GM23338 (cell line): ENCODE data around the gene SNCA. TPM values are rescaled to one million over a fixed set of nuclear protein-coding genes. Genes with fewer than 3 reads are reported as not detected.
A peak's percentile ranks its signal among the peaks of the same experiment; 100 is the strongest.

Experiments
- ATAC-seq: fragments of 200-7000 bp; cut with Tn5 transposase; 3 replicates; pipeline ENCODE4 v1.9.1; 2020
- DNase-seq: peaks from one replicate; pipeline ENCODE4 v3.0.0-alpha.2; 2015; ENCODE audit warnings: low spot score
- H2AFZ ChIP-seq: fragments of 200-600 bp; sonication (generic); 2 replicates; pipeline ENCODE4 v1.8.0; 2016; ENCODE audit warnings: antibody characterized with exemption, mild to moderate bottlenecking, moderate library complexity
- H3F3A ChIP-seq: fragments of 200-600 bp; sonication (generic); replicated peaks from 2 replicates; pipeline ENCODE4 v1.8.0; 2017; ENCODE audit warnings: antibody characterized with exemption, mixed run types, low read depth
- H3K27ac ChIP-seq: fragments of 200-600 bp; sonication (generic); 2 replicates; pipeline ENCODE4 v1.6.1; 2016; ENCODE audit warnings: low read depth
- H3K27me3 ChIP-seq: fragments of 200-600 bp; sonication (generic); 2 replicates; pipeline ENCODE4 v1.8.0; 2016; ENCODE audit warnings: mild to moderate bottlenecking, mixed run types, moderate library complexity; ENCODE audit not compliant: insufficient read depth
- H3K36me3 ChIP-seq: fragments of 200-600 bp; sonication (generic); 2 replicates; pipeline ENCODE4 v1.8.0; 2016; ENCODE audit warnings: mild to moderate bottlenecking; ENCODE audit not compliant: insufficient read depth
- H3K4me1 ChIP-seq: fragments of 200-600 bp; sonication (generic); 2 replicates; pipeline ENCODE4 v1.8.0; 2016; ENCODE audit warnings: mild to moderate bottlenecking, moderate library complexity; ENCODE audit not compliant: insufficient read depth
- H3K4me2 ChIP-seq: fragments of 200-600 bp; sonication (generic); 2 replicates; pipeline ENCODE4 v1.7.1; 2017; ENCODE audit warnings: mixed run types
- H3K4me3 ChIP-seq: fragments of 200-600 bp; sonication (generic); 2 replicates; pipeline ENCODE4 v1.6.1; 2016; ENCODE audit warnings: mixed run types
- H3K79me2 ChIP-seq: fragments of 200-600 bp; sonication (generic); replicated peaks from 2 replicates; pipeline ENCODE4 v1.8.0; 2017; ENCODE audit warnings: mild to moderate bottlenecking; ENCODE audit not compliant: insufficient read depth
- H3K9me2 ChIP-seq: fragments of 200-600 bp; sonication (generic); 2 replicates; pipeline ENCODE4 v1.8.0; 2017; ENCODE audit not compliant: insufficient read depth
- H4K20me1 ChIP-seq: fragments of 200-600 bp; sonication (generic); replicated peaks from 2 replicates; pipeline ENCODE4 v1.8.0; 2017; ENCODE audit warnings: mild to moderate bottlenecking; ENCODE audit not compliant: insufficient read depth
- H3K27ac Mint-ChIP-seq: 2 replicates; pipeline ENCODE4 v1.8.0; 2020; ENCODE audit warnings: inconsistent platforms, mild to moderate bottlenecking, moderate library complexity, mixed read lengths
- H3K27me3 Mint-ChIP-seq: 3 replicates; pipeline ENCODE4 v1.8.0; 2022; ENCODE audit warnings: low read depth, mild to moderate bottlenecking, moderate library complexity, mixed read lengths, inconsistent platforms; ENCODE audit not compliant: insufficient read depth, poor library complexity
- H3K36me3 Mint-ChIP-seq: 3 replicates; pipeline ENCODE4 v1.8.0; 2021; ENCODE audit warnings: low read depth, mild to moderate bottlenecking, inconsistent platforms, moderate library complexity, mixed read lengths
- H3K4me1 Mint-ChIP-seq: 3 replicates; pipeline ENCODE4 v1.8.0; 2020; ENCODE audit warnings: mild to moderate bottlenecking, inconsistent platforms, mixed read lengths
- H3K4me3 Mint-ChIP-seq: 3 replicates; pipeline ENCODE4 v1.8.0; 2021; ENCODE audit warnings: moderate library complexity, mild to moderate bottlenecking, inconsistent platforms, mixed read lengths
- H3K9me3 Mint-ChIP-seq: 3 replicates; pipeline ENCODE4 v1.8.0; 2020; ENCODE audit warnings: moderate library complexity, mild to moderate bottlenecking, inconsistent platforms, mixed read lengths
- CREB1 ChIP-seq: fragments of 250-450 bp; sonication (Bioruptor Pico); IDR thresholded peaks from 2 replicates; pipeline ENCODE4 v1.5.0; 2020; ENCODE audit warnings: low read depth, mild to moderate bottlenecking, moderate library complexity
- EZH2 ChIP-seq: fragments of 200-600 bp; sonication (generic); IDR thresholded peaks from one replicate; pipeline ENCODE4 v1.8.0; 2017; ENCODE audit warnings: antibody characterized with exemption, mild to moderate bottlenecking, low read depth; ENCODE audit not compliant: unreplicated experiment
- EZH2phosphoT487 ChIP-seq: fragments of 200-600 bp; sonication (generic); IDR thresholded peaks from one replicate; pipeline ENCODE4 v1.8.1; 2018; ENCODE audit warnings: antibody characterized with exemption; ENCODE audit not compliant: unreplicated experiment
- JUNB ChIP-seq: IDR thresholded peaks from one replicate; pipeline ENCODE4 v1.6.1; 2016; ENCODE audit warnings: antibody characterized with exemption; ENCODE audit not compliant: unreplicated experiment
- NANOG ChIP-seq: IDR thresholded peaks from 2 replicates; pipeline ENCODE4 v1.6.1; 2016; ENCODE audit warnings: antibody characterized with exemption, borderline replicate concordance
- POLR2AphosphoS5 ChIP-seq: IDR thresholded peaks from 2 replicates; pipeline ENCODE4 v1.6.1; 2016; ENCODE audit warnings: antibody characterized with exemption, low read depth
- REST ChIP-seq: IDR thresholded peaks from one replicate; pipeline ENCODE4 v1.6.1; 2018; ENCODE audit warnings: antibody characterized with exemption; ENCODE audit not compliant: unreplicated experiment
- STAT1 ChIP-seq: IDR thresholded peaks from one replicate; pipeline ENCODE4 v1.6.1; 2016; ENCODE audit warnings: antibody characterized with exemption; ENCODE audit not compliant: unreplicated experiment
- ZNF114 ChIP-seq: fragments of 250-450 bp; sonication (Bioruptor Pico); IDR thresholded peaks from 2 replicates; pipeline ENCODE4 v1.5.0; 2020; ENCODE audit warnings: mild to moderate bottlenecking, moderate library complexity
- ZNF331 ChIP-seq: fragments of 250-450 bp; sonication (Bioruptor Pico); IDR thresholded peaks from 2 replicates; pipeline ENCODE4 v1.5.0; 2020; ENCODE audit warnings: low read depth, mild to moderate bottlenecking, moderate library complexity
- polyA plus RNA-seq: library from polyadenylated mRNA; unstranded; fragments of >200 nt; fragmentation: Nextera tagmentation; extraction: Ambion mirVana; gene quantifications from 2 replicates; pipeline ENCODE4 v1.2.1, GENCODE V29; 2016
- total RNA-seq: library from RNA; depleted of rRNA; stranded (reverse); fragments of >200 nt; shearing (Covaris generic); gene quantifications from 2 replicates; pipeline ENCODE4 v1.2.3, GENCODE V29; 2014
- TF ChIP-seq, protein P1 (sequence below): fragments of 250-450 bp; sonication (Bioruptor Pico); IDR thresholded peaks from 2 replicates; pipeline ENCODE4 v1.5.0; 2020; ENCODE audit warnings: mild to moderate bottlenecking, moderate library complexity
- TF ChIP-seq, protein P2 (sequence below): IDR thresholded peaks from 2 replicates; pipeline ENCODE4 v1.6.1; 2016; ENCODE audit warnings: antibody characterized with exemption
- TF ChIP-seq, protein P3 (sequence below), 2 experiments: fragments of 200-600 bp in 1 of 2; sonication (generic) in 1 of 2; conservative IDR thresholded peaks; 2 replicates each; pipeline versions ENCODE4 v1.5.1 to v1.6.1; 2016 to 2017; ENCODE audit warnings: antibody characterized with exemption in 2 of 2, low read depth in 2 of 2, mild to moderate bottlenecking in 2 of 2, moderate library complexity in 1 of 2

SNCA gene
- total and polyA plus RNA-seq, 2 experiments from 2014 or later, result 15.6 to 31.1 TPM

GRCh38 chr4:89797117-89797516 lies 39.8 kb downstream of the SNCA start:
- H3K79me2 ChIP-seq, result no peaks in the 10 kb centered on the region
- H3K4me3 ChIP-seq, result no peak overlapping the region
- no peaks in the 10 kb centered on the region for H3K36me3 ChIP-seq
- no peaks in the 10 kb centered on the region for H3K27me3 ChIP-seq
- H3K4me1 ChIP-seq, result no peaks in the 10 kb centered on the region
- ATAC-seq, result no peak
- H3K27ac ChIP-seq, result no peak overlapping the region
- H3F3A ChIP-seq, result no peaks in the 10 kb centered on the region
- H3K27me3 Mint-ChIP-seq, result no peaks in the 10 kb centered on the region
- H3K9me3 Mint-ChIP-seq, result no peaks in the 10 kb centered on the region
- H3K9me2 ChIP-seq, result no peaks in the 10 kb centered on the region
- no peaks in the 10 kb centered on the region for H4K20me1 ChIP-seq
- no peaks in the 10 kb centered on the region for H3K4me1 Mint-ChIP-seq
- no peak overlapping the region for H2AFZ ChIP-seq
- TF ChIP-seq, protein P1, sequence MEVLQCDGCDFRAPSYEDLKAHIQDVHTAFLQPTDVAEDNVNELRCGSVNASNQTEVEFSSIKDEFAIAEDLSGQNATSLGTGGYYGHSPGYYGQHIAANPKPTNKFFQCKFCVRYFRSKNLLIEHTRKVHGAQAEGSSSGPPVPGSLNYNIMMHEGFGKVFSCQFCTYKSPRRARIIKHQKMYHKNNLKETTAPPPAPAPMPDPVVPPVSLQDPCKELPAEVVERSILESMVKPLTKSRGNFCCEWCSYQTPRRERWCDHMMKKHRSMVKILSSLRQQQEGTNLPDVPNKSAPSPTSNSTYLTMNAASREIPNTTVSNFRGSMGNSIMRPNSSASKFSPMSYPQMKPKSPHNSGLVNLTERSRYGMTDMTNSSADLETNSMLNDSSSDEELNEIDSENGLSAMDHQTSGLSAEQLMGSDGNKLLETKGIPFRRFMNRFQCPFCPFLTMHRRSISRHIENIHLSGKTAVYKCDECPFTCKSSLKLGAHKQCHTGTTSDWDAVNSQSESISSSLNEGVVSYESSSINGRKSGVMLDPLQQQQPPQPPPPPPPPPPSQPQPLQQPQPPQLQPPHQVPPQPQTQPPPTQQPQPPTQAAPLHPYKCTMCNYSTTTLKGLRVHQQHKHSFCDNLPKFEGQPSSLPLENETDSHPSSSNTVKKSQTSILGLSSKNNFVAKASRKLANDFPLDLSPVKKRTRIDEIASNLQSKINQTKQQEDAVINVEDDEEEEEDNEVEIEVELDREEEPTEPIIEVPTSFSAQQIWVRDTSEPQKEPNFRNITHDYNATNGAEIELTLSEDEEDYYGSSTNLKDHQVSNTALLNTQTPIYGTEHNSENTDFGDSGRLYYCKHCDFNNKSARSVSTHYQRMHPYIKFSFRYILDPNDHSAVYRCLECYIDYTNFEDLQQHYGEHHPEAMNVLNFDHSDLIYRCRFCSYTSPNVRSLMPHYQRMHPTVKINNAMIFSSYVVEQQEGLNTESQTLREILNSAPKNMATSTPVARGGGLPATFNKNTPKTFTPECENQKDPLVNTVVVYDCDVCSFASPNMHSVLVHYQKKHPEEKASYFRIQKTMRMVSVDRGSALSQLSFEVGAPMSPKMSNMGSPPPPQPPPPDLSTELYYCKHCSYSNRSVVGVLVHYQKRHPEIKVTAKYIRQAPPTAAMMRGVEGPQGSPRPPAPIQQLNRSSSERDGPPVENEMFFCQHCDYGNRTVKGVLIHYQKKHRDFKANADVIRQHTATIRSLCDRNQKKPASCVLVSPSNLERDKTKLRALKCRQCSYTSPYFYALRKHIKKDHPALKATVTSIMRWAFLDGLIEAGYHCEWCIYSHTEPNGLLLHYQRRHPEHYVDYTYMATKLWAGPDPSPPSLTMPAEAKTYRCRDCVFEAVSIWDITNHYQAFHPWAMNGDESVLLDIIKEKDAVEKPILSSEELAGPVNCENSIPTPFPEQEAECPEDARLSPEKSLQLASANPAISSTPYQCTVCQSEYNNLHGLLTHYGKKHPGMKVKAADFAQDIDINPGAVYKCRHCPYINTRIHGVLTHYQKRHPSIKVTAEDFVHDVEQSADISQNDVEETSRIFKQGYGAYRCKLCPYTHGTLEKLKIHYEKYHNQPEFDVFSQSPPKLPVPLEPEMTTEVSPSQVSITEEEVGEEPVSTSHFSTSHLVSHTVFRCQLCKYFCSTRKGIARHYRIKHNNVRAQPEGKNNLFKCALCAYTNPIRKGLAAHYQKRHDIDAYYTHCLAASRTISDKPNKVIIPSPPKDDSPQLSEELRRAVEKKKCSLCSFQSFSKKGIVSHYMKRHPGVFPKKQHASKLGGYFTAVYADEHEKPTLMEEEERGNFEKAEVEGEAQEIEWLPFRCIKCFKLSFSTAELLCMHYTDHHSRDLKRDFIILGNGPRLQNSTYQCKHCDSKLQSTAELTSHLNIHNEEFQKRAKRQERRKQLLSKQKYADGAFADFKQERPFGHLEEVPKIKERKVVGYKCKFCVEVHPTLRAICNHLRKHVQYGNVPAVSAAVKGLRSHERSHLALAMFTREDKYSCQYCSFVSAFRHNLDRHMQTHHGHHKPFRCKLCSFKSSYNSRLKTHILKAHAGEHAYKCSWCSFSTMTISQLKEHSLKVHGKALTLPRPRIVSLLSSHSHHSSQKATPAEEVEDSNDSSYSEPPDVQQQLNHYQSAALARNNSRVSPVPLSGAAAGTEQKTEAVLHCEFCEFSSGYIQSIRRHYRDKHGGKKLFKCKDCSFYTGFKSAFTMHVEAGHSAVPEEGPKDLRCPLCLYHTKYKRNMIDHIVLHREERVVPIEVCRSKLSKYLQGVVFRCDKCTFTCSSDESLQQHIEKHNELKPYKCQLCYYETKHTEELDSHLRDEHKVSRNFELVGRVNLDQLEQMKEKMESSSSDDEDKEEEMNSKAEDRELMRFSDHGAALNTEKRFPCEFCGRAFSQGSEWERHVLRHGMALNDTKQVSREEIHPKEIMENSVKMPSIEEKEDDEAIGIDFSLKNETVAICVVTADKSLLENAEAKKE, result no peak
- TF ChIP-seq EZH2phosphoT487 (no peak), EZH2 (no peak), POLR2AphosphoS5 (no peak), NANOG (no peak), CREB1 (CRISPR knock-in tag) (no peak), STAT1 (no peak), REST (no peak), ZNF114 (CRISPR knock-in tag) (no peak), ZNF331 (CRISPR knock-in tag) (no peak), JUNB (no peak)
- TF ChIP-seq, protein P2, sequence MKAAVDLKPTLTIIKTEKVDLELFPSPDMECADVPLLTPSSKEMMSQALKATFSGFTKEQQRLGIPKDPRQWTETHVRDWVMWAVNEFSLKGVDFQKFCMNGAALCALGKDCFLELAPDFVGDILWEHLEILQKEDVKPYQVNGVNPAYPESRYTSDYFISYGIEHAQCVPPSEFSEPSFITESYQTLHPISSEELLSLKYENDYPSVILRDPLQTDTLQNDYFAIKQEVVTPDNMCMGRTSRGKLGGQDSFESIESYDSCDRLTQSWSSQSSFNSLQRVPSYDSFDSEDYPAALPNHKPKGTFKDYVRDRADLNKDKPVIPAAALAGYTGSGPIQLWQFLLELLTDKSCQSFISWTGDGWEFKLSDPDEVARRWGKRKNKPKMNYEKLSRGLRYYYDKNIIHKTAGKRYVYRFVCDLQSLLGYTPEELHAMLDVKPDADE, result no peak
- TF ChIP-seq, protein P3, sequence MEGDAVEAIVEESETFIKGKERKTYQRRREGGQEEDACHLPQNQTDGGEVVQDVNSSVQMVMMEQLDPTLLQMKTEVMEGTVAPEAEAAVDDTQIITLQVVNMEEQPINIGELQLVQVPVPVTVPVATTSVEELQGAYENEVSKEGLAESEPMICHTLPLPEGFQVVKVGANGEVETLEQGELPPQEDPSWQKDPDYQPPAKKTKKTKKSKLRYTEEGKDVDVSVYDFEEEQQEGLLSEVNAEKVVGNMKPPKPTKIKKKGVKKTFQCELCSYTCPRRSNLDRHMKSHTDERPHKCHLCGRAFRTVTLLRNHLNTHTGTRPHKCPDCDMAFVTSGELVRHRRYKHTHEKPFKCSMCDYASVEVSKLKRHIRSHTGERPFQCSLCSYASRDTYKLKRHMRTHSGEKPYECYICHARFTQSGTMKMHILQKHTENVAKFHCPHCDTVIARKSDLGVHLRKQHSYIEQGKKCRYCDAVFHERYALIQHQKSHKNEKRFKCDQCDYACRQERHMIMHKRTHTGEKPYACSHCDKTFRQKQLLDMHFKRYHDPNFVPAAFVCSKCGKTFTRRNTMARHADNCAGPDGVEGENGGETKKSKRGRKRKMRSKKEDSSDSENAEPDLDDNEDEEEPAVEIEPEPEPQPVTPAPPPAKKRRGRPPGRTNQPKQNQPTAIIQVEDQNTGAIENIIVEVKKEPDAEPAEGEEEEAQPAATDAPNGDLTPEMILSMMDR (conservative IDR thresholded peaks at IDR 0.05; ENCODE audit: low read depth in 2 of 2), result no peak
- H3K4me2 ChIP-seq, result no peak overlapping the region
- H3K4me3 Mint-ChIP-seq, result no peak overlapping the region
- peak overlapping the region; percentile 54; the same call in 1 of the 2 replicates for H3K27ac Mint-ChIP-seq
- H3K36me3 Mint-ChIP-seq, result no peaks in the 10 kb centered on the region
- no peak for DNase-seq
